Bronchial epithelial cell (primary cell): Measurements from ENCODE around the gene DNAJB1. TPM values are rescaled to one million over a fixed set of nuclear protein-coding genes. Genes with fewer than 3 reads are reported as not detected.

ENCODE experiments used
- DNase-seq: peaks from one replicate; pipeline ENCODE4 v3.0.0-alpha.2; 2010; ENCODE audit warnings: low read depth
- FAIRE-seq: peaks from 2 replicates; lab custom pipeline; 2011; peaks lifted over from hg19 to GRCh38; lab: Jason Lieb, UNC
- H3K27me3 ChIP-seq: 2 replicates; pipeline ENCODE4 v1.5.1; 2011; ENCODE audit warnings: low read length; ENCODE audit not compliant: control insufficient read depth, insufficient read depth
- H3K36me3 ChIP-seq: 2 replicates; pipeline ENCODE4 v1.5.1; 2011; ENCODE audit warnings: low read length; ENCODE audit not compliant: control insufficient read depth, insufficient read depth
- H3K4me3 ChIP-seq: 2 replicates; pipeline ENCODE4 v1.5.1; 2011; ENCODE audit warnings: mild to moderate bottlenecking, low read depth, low read length, control low read depth
- total RNA-seq: library from RNA; depleted of rRNA; stranded (reverse); fragments of >200 nt; gene quantifications from 2 replicates; pipeline ENCODE4 v1.2.1, GENCODE V29; 2014
- TF ChIP-seq, protein P1 (sequence below): IDR thresholded peaks from 2 replicates; pipeline ENCODE4 v1.5.1; 2011; ENCODE audit warnings: mild to moderate bottlenecking, moderate library complexity, low read length, control low read depth, inconsistent platforms; ENCODE audit not compliant: insufficient read depth, severe bottlenecking

The DNAJB1 gene
- total RNA-seq, 1 donor from 2014 or later, result 58.4 TPM

DNA sequence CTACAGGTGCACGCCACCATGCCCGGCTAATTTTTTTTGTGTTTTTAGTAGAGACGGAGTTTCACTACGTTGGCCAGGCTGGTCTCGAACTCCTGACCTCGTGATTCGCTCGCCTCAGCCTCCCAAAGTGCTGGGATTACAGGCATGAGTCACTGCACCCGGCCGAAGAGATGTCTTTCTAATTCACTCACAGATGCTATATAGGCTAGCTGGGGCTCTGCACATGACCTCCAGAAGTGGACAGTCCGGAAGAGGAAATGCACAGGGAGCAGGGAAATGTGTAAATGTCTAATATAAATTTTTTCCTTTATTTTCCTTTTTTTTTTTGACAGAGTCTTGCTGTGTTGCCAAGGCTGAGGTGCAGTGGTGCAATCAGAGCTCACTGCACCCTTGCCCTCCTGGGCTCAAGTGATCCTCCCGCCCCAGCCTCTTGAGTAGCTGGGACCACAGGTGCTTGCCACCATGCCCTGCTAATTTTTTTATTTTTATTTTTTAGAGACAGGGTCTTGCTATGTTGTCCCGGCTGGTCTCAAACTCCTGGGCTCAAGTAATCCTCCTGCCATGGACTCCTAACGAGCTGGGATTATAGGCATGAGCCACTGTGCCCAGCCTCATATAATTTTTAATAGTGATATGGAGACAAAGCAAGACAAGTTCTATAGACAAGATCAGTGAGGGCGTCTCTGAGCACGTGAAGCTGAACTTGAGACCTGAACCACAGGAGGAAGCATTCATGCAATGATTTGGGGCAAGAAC lies 30.6 kb downstream of the DNAJB1 start:
- Histone ChIP-seq H3K27me3 (no peaks in the 10 kb centered on the region), H3K4me3 (no peak overlapping the region), H3K36me3 (peaks cover 18% of the 10 kb centered on the region)
- no peak for FAIRE-seq
- TF ChIP-seq, protein P1, sequence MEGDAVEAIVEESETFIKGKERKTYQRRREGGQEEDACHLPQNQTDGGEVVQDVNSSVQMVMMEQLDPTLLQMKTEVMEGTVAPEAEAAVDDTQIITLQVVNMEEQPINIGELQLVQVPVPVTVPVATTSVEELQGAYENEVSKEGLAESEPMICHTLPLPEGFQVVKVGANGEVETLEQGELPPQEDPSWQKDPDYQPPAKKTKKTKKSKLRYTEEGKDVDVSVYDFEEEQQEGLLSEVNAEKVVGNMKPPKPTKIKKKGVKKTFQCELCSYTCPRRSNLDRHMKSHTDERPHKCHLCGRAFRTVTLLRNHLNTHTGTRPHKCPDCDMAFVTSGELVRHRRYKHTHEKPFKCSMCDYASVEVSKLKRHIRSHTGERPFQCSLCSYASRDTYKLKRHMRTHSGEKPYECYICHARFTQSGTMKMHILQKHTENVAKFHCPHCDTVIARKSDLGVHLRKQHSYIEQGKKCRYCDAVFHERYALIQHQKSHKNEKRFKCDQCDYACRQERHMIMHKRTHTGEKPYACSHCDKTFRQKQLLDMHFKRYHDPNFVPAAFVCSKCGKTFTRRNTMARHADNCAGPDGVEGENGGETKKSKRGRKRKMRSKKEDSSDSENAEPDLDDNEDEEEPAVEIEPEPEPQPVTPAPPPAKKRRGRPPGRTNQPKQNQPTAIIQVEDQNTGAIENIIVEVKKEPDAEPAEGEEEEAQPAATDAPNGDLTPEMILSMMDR, result no peak
- DNase-seq, result no peak

DNA sequence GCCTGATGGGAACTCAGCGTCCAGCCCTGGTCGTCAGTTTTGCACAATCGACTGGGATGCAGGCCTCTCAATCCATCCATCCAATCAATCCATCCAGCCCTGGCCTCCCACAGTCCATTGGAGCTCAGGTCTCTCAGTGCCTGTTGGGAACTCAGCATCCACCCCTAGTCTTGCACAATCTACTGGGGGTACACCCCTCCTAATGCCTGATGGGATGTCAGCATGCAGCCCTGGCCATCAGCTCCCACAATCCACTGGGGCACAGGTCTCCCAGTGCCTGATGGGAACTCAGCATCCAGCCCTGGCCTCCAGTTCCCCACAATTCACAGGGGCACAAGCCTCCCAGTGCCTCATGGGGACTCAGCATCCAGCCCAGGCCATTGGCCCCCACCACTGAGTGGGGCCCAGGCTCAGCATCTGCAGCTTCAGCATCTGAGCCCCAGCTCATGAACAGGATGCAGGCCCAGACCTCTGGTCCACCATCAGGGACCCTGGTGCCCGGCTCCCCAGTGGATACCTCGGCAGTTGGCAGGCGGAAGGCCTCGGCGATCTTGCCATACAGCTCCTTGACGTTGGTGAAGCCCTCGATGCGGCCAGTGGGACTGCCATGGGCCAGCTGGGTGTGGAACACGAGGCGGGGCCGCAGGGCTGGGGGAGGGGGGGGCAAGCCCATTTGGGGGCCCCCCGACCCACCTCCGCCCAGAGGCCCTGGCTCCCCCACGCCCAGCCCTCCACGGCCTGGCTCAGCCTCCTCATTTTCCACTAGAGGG lies 35.8 kb downstream of the DNAJB1 start:
- H3K27me3 ChIP-seq, result no peaks in the 10 kb centered on the region
- H3K36me3 ChIP-seq, result peaks cover 34% of the 10 kb centered on the region
- H3K4me3 ChIP-seq, result no peak overlapping the region
- DNase-seq (no peak), FAIRE-seq (no peak)
- TF ChIP-seq, protein P1, result no peak

DNA sequence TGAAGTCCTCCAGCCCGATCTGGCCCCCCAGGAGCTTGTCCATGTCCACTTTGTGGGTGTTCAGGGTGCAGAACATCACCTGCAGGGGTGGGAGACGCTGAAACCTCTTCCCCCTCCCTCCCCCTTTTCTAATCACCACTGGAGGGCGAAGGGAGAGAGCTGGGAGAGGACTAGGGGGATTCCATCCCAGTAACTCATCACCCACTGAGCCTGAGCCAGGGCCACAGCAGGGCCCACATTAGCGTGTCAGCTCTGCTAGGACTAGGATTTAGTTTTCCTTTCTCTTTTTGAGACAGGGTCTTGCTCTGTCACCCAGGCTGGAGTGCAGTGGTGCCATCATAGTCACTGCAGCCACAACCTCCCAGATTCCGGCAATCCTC lies 37.5 kb downstream of the DNAJB1 start:
- peaks cover 34% of the 10 kb centered on the region for H3K36me3 ChIP-seq
- no peak for FAIRE-seq

DNA sequence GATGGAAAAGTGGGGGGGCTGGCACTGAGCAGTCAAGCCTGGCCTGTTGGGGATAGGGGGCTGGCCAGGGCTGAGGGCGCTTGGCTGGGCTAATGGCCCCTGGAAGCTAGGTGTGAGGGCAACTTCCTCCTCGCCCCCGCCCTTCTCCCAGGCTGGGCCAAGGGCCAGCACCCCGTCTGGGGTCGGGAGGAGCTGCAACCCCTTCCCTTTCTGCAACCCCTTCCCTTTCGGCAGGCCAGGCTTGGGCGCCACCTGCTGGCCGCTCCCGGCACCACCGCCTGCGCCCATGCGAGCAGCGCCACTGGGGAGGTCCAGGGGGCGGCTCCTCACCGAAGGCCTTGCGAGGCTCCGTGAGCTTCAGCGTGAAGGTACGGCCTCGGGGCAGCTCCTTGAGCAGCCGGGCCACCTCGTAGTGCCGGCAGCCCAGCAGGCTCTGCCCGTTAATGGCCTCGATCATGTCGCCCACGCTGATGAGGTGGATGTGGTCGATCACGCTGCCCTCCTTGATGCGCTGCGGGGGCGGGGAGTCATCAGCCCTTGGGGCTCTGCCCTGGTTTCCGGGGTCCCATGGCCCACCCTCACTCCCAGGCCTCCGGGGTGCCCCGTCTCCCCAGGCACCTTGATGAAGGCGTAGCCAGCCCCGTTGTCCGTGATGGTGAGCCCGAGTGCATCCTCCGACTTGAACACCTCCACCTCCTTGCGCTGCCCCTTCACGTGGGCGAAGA lies 38.1 kb downstream of the DNAJB1 start:
- peaks cover 34% of the 10 kb centered on the region for H3K36me3 ChIP-seq
- no peak for DNase-seq
- H3K4me3 ChIP-seq, result no peak overlapping the region
- TF ChIP-seq, protein P1, result peak; percentile 78
- FAIRE-seq, result no peak
- H3K27me3 ChIP-seq, result no peaks in the 10 kb centered on the region

More for the DNA sequence above, 37.5 kb downstream of the DNAJB1 start:
- Histone ChIP-seq H3K27me3 (no peaks in the 10 kb centered on the region), H3K4me3 (no peak overlapping the region)
- no peak for DNase-seq
- TF ChIP-seq, protein P1, result no peak

DNA sequence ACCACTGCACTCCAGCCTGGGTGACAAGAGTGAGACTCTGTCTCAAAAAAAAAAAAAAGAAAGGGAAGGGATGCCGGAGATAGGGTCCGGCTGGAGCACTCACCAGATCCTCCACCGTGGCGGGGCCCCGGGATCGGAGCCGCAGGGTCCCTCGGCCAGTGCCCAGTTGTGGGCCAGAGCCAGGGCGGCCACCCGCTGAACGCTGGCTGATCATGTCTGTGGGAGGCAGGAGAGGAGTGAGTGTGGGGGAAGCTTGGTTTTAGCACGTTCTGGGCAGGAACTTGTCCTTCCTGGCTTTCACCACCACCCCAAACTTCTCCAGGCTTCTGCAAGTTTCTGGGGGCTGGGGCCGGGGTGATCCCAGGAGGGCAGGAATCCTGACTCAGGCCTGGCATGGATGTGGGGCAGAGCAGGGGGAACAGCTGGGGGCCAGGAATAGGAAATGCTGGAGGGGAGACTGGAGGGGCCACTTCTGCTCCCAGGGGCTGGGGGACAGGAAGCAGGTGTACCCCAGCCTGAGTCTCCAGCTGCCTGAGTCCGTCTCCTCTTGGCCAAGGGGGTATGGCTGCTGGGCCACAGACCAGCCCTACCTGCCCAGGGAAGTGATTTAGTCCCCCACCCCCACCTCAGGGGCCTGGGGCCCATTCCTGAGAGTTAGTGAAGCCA lies 38.8 kb downstream of the DNAJB1 start:
- FAIRE-seq, result no peak
- Histone ChIP-seq H3K36me3 (peaks cover 34% of the 10 kb centered on the region), H3K4me3 (no peak overlapping the region), H3K27me3 (no peaks in the 10 kb centered on the region)
- TF ChIP-seq, protein P1, result no peak
- no peak for DNase-seq
